Peyer's patch (tissue), 4 donors: ENCODE data around the gene GPATCH3. TPM values are rescaled to one million over a fixed set of nuclear protein-coding genes. Genes with fewer than 3 reads are reported as not detected.

Experiments used
- DNase-seq, 3 donors: peaks; one replicate each; pipeline ENCODE4 v3.0.0-alpha.2; 2017 to 2019
- H3K27ac ChIP-seq, 4 donors: fragments of 200-600 bp; sonication (generic); one replicate each; pipeline ENCODE4 v1.5.1; 2016 to 2019
- H3K27me3 ChIP-seq, 2 donors: fragments of 200-600 bp; sonication (generic); one replicate each; pipeline ENCODE4 v1.5.1; 2019
- H3K36me3 ChIP-seq, 3 donors: fragments of 200-600 bp; sonication (generic); one replicate each; pipeline ENCODE4 v1.5.1; 2016 to 2019
- H3K4me1 ChIP-seq, 4 donors: fragments of 200-600 bp; sonication (generic); one replicate each; pipeline ENCODE4 v1.5.1; 2016 to 2019
- H3K4me3 ChIP-seq, 4 donors: fragments of 200-600 bp; sonication (generic); 1 replicate in 3 of 4; 2 replicates in 1 of 4; pipeline ENCODE4 v1.5.1; 2016 to 2019; ENCODE audit warnings: mild to moderate bottlenecking in 1 of 4
- H3K9me3 ChIP-seq, 4 donors: fragments of 200-600 bp; sonication (generic); one replicate each; pipeline ENCODE4 v1.5.1; 2016 to 2019; ENCODE audit warnings: mild to moderate bottlenecking in 1 of 4
- CTCF ChIP-seq, 6 experiments: fragments of 450-650 bp in 4 of 6; fragments of 200-600 bp in 2 of 6; sonication (generic) in 1 of 6; IDR thresholded peaks; one replicate each; pipeline ENCODE4 v1.5.1; 2017 to 2019; ENCODE audit warnings: antibody characterized with exemption in 6 of 6, mild to moderate bottlenecking in 3 of 6, moderate library complexity in 1 of 6
- POLR2A ChIP-seq, 2 donors: fragments of 450-650 bp; IDR thresholded peaks; one replicate each; pipeline ENCODE4 v1.5.1; 2017; ENCODE audit warnings: antibody characterized with exemption in 2 of 2, mild to moderate bottlenecking in 2 of 2, moderate library complexity in 2 of 2
- total RNA-seq, 4 donors: library from RNA; depleted of rRNA; stranded (reverse); fragments of >200 nt; gene quantifications; one replicate each; pipeline ENCODE4 v1.1.0, GENCODE V29; 2016

GPATCH3 gene
- total RNA-seq, 4 donors from 2014 or later, result 8.4 to 28.5 (median 14.2) TPM

- Histone ChIP-seq H3K36me3 (no peaks in the 10 kb centered on the region), H3K27me3 (no peaks in the 10 kb centered on the region), H3K9me3 (no peaks in the 10 kb centered on the region), H3K4me1 (peaks cover 0 to 19% (median 0%) of the 10 kb centered on the region in 4 donors), H3K4me3 (no peak overlapping the region), H3K27ac (peak overlapping the region in 2 of 4 donors; percentile 39 to 58)
- no peak for TF ChIP-seq CTCF (IDR thresholded peaks at IDR 0.05)
- no peak for TF ChIP-seq POLR2A (IDR thresholded peaks at IDR 0.05)
- peak in 2 of 3 donors; percentile 71 to 83 for DNase-seq
Measured at GRCh38 chr1:26907071-26907917, 7.0 kb upstream of the GPATCH3 start.

GRCh38 chr1:26900815-26901511 lies 696 bp upstream of the GPATCH3 start:
- no peak for TF ChIP-seq POLR2A (IDR thresholded peaks at IDR 0.05)
- TF ChIP-seq CTCF (IDR thresholded peaks at IDR 0.05), result no peak
- Histone ChIP-seq H3K9me3 (no peaks in the 10 kb centered on the region), H3K27me3 (no peaks in the 10 kb centered on the region), H3K36me3 (peaks cover 0 to 28% (median 0%) of the 10 kb centered on the region in 3 donors), H3K27ac (peak overlapping the region; percentile 80 to 86 (median 85)), H3K4me3 (peak overlapping the region; percentile 82 to 100 (median 88)), H3K4me1 (peaks cover 0 to 18% (median 4%) of the 10 kb centered on the region in 4 donors)
- no peak for DNase-seq

GRCh38 chr1:26897351-26897750 lies 2.9 kb downstream of the GPATCH3 start:
- no peak overlapping the region for H3K27ac ChIP-seq
- peaks cover 0 to 18% (median 4%) of the 10 kb centered on the region in 4 donors for H3K4me1 ChIP-seq
- peaks cover 0 to 64% (median 0%) of the 10 kb centered on the region in 3 donors for H3K36me3 ChIP-seq
- H3K4me3 ChIP-seq, result no peak overlapping the region
- H3K9me3 ChIP-seq, result no peaks in the 10 kb centered on the region
- no peaks in the 10 kb centered on the region for H3K27me3 ChIP-seq
- TF ChIP-seq POLR2A (IDR thresholded peaks at IDR 0.05), result no peak
- TF ChIP-seq CTCF (IDR thresholded peaks at IDR 0.05), result no peak
- no peak for DNase-seq

- H3K27me3 ChIP-seq, result no peaks in the 10 kb centered on the region
- peaks cover 0 to 23% (median 5%) of the 10 kb centered on the region in 4 donors for H3K4me1 ChIP-seq
- H3K36me3 ChIP-seq, result peaks cover 0 to 71% (median 0%) of the 10 kb centered on the region in 3 donors
- H3K9me3 ChIP-seq, result no peaks in the 10 kb centered on the region
- no peak overlapping the region for H3K27ac ChIP-seq
- no peak overlapping the region for H3K4me3 ChIP-seq
- DNase-seq, result no peak
- TF ChIP-seq POLR2A (IDR thresholded peaks at IDR 0.05) (no peak), CTCF (IDR thresholded peaks at IDR 0.05) (no peak)
Measured at GRCh38 chr1:26894263-26894662, 6.0 kb downstream of the GPATCH3 start.

GRCh38 chr1:26890467-26890796 lies 9.8 kb downstream of the GPATCH3 start:
- no peak for DNase-seq
- TF ChIP-seq POLR2A (IDR thresholded peaks at IDR 0.05), result no peak
- TF ChIP-seq CTCF (IDR thresholded peaks at IDR 0.05), result no peak
- H3K27ac ChIP-seq, result peak overlapping the region; percentile 86 to 93 (median 90)
- H3K9me3 ChIP-seq, result no peaks in the 10 kb centered on the region
- H3K4me3 ChIP-seq, result peak overlapping the region; percentile 74 to 95 (median 84)
- H3K27me3 ChIP-seq, result no peaks in the 10 kb centered on the region
- H3K36me3 ChIP-seq, result peaks cover 0 to 69% (median 3%) of the 10 kb centered on the region in 3 donors
- peaks cover 0 to 24% (median 6%) of the 10 kb centered on the region in 4 donors for H3K4me1 ChIP-seq
